ENCODE measurements around the gene MPDZ.

MPDZ gene

GRCh38 chr9:13278368-13279246, 885 bp downstream of the MPDZ start:
- no peak for TF ChIP-seq CTCF (conservative IDR thresholded peaks at IDR 0.05; ENCODE audit: control insufficient read depth, insufficient read depth, low read depth, low read length)

GRCh38 chr9:13278023-13278367, 1.5 kb downstream of the MPDZ start:
- no peak for TF ChIP-seq CTCF (conservative IDR thresholded peaks at IDR 0.05; ENCODE audit: control insufficient read depth, insufficient read depth, low read depth, low read length)
- peak overlapping the region; percentile 75 for H3K4me3 ChIP-seq (ENCODE audit: control insufficient read depth, low read depth, low read length)
- peak; percentile 35 for DNase-seq (ENCODE audit: low read depth)

More at GRCh38 chr9:13278368-13279246, 885 bp downstream of the MPDZ start:
- H3K4me3 ChIP-seq (ENCODE audit: control insufficient read depth, low read depth, low read length) = peak overlapping the region; percentile 75
- DNase-seq (ENCODE audit: low read depth) = peak; percentile 72

- peak; percentile 63 for DNase-seq (ENCODE audit: low read depth)
- H3K4me3 ChIP-seq (ENCODE audit: control insufficient read depth, low read depth, low read length) = no peak overlapping the region
- TF ChIP-seq CTCF (conservative IDR thresholded peaks at IDR 0.05; ENCODE audit: control insufficient read depth, insufficient read depth, low read depth, low read length) = no peak
Observed at GRCh38 chr9:13274886-13275641, 4.4 kb downstream of the MPDZ start.

- TF ChIP-seq CTCF (conservative IDR thresholded peaks at IDR 0.05; ENCODE audit: control insufficient read depth, insufficient read depth, low read depth, low read length) = no peak
Observed at GRCh38 chr9:13270734-13271133, 8.8 kb downstream of the MPDZ start.

GRCh38 chr9:13269589-13270452, 9.7 kb downstream of the MPDZ start:
- no peak for DNase-seq (ENCODE audit: low read depth)
- H3K4me3 ChIP-seq (ENCODE audit: control insufficient read depth, low read depth, low read length) = no peak overlapping the region
- no peak for TF ChIP-seq CTCF (conservative IDR thresholded peaks at IDR 0.05; ENCODE audit: control insufficient read depth, insufficient read depth, low read depth, low read length)

More at GRCh38 chr9:13270734-13271133, 8.8 kb downstream of the MPDZ start:
- DNase-seq (ENCODE audit: low read depth) = no peak
- no peak overlapping the region for H3K4me3 ChIP-seq (ENCODE audit: control insufficient read depth, low read depth, low read length)

- DNase-seq (ENCODE audit: low read depth) = peak; percentile 43
- TF ChIP-seq CTCF (conservative IDR thresholded peaks at IDR 0.05; ENCODE audit: control insufficient read depth, insufficient read depth, low read depth, low read length) = no peak
- no peak overlapping the region for H3K4me3 ChIP-seq (ENCODE audit: control insufficient read depth, low read depth, low read length)
Observed at GRCh38 chr9:13268469-13268868, 11.0 kb downstream of the MPDZ start.
